ENCODE measurements around the gene GPR107.

DNA sequence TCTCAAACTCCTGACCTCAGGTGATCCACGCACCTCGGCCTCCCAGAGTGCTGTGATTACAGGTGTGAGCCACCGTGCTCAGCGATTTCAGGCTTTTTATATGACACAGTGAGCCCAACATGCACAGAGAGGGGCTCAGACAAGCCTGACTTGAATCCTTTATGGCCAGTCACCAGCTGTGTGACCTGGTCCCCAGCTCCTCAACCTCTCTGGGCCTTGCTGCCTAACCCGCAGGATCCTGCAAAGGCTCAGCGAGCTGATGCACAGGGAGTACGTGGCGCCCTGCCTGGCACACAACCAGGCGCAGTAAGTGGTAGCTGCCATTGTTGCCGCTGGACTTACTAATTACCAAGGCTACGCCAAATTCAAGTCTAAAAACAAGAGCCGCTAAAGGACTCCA, 101.9 kb downstream of the GPR107 start:
- TF ChIP-seq YY1 (IDR thresholded peaks at IDR 0.05; ENCODE audit: insufficient read depth, insufficient read length) (no peak), SUZ12 (IDR thresholded peaks at IDR 0.05; ENCODE audit: extremely low read depth, insufficient read depth, insufficient read length) (no peak)

Measured in NT2/D1 (cell line).